Loucy (cell line): ENCODE results near the gene PRPSAP1.

Experiments
- EZH2phosphoT487 ChIP-seq: fragments of 200-600 bp; IDR thresholded peaks from 2 replicates; pipeline ENCODE4 v1.6.1; 2018; ENCODE audit warnings: antibody characterized with exemption, mild to moderate bottlenecking, moderate library complexity, borderline replicate concordance
- TF ChIP-seq, protein P1 (sequence below): fragments of 200-600 bp; sonication (generic); conservative IDR thresholded peaks from 2 replicates; pipeline ENCODE4 v1.5.1; 2014; ENCODE audit warnings: mild to moderate bottlenecking, antibody characterized with exemption, low read length

- TF ChIP-seq, protein P1, sequence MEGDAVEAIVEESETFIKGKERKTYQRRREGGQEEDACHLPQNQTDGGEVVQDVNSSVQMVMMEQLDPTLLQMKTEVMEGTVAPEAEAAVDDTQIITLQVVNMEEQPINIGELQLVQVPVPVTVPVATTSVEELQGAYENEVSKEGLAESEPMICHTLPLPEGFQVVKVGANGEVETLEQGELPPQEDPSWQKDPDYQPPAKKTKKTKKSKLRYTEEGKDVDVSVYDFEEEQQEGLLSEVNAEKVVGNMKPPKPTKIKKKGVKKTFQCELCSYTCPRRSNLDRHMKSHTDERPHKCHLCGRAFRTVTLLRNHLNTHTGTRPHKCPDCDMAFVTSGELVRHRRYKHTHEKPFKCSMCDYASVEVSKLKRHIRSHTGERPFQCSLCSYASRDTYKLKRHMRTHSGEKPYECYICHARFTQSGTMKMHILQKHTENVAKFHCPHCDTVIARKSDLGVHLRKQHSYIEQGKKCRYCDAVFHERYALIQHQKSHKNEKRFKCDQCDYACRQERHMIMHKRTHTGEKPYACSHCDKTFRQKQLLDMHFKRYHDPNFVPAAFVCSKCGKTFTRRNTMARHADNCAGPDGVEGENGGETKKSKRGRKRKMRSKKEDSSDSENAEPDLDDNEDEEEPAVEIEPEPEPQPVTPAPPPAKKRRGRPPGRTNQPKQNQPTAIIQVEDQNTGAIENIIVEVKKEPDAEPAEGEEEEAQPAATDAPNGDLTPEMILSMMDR, result no peak
- TF ChIP-seq EZH2phosphoT487, result no peak
Observed at GRCh38 chr17:76307966-76308338, 45.8 kb downstream of the PRPSAP1 start, which contains the start of gene QRICH2.
